Measurements from ENCODE around the gene RBM19.

RBM19 gene

DNA sequence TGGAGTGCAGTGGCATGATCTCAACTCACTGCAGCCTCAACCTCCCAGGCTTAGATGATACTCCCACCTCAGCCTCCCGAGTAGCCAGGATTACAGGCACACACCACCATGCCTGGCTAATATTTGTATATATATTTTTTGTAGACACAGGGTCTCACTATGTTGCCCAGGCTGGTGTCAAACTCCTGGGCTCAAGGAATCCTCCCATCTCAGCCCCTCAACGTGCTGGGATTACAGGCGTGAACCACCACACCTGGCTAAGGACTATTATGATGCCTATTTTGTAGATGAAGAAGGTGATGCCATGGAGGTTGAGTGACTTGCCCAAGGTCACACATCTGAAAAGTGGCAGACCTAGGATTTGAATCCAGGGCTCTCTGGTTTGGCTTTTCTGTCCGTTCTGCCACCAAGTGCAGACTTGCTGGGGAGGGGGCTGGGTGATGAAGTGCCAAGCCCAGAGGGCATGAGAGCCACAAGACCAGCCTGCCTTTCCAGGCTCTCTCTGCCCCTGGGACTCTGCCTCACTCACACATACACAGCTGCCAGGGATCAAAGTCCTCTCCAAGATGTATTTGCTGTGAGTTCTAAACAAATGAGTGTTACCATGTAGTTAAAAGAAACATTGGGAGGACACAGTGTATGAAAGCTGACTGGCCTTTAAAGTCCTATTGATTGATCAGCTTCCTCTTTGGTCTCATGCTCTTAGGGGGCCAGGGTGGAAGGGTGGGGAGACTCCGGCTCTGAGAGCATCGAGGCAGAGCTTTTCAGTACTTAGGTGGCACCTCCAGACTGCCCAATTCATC, 21.3 kb upstream of the RBM19 start:
- DNase-seq: no peak

DNA sequence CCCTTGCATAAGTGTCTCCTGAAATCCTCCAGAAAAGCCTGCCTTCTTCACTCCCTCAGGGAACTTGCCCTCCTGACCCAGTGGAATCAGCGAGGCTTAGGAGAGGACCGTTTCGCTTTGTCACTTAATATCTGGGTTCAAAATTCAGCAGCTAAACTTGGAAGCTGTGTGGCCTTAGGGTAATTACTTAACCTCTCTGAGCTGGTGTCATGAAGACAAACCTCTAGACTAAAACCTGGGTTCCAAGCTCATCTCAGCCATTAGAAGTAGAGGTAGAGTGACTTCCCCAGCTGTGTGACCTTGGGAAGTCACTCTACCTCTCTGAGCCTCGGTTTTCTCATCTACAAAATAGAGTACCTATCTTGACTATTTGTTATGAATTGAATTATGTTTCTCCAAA, 18.3 kb upstream of the RBM19 start:
- DNase-seq: no peak

- DNase-seq: no peak
Observed at GRCh38 chr12:113983777-113984448, 17.8 kb upstream of the RBM19 start.

- no peak for DNase-seq
Observed at GRCh38 chr12:113983265-113983664, 17.1 kb upstream of the RBM19 start.

- DNase-seq: no peak
Observed at GRCh38 chr12:113981876-113982275, 15.8 kb upstream of the RBM19 start.

DNA sequence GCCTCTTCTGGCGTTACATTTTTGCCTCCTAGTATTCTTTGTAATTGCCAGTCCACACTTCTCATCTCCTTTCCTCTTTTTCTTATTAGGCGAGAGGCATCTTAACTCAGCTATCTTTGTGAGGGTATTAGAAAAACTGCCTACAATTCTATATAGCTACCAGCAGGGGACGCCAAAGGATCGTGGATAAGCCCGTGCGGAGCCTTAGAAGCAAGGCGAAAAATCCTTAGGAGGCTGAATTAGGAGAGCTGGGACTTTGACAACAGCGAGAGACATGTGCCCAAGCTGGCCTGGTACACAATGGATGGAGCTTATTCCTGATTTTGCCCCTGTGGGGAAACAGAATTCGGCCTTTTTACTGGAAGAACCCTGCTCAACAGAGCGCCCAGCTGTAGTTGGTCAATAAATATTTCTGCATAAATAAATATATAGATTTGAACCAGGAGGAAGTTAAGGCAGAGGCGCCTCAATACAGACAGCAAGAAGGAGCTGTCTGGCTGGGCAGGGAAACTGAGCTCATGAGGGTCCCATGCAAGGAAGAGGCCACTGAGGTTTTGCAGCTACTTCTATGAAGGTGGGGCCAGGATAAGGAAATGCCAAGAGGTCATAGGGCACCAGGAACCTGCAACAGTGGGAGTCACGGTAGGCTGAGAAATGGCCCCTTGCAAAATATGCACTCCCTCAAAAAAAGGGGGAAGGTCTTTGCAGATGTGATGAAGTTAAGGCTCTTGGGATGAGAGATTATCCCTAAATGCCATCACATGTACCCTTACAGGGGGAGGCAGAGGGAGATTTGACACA, 14.6 kb upstream of the RBM19 start:
- DNase-seq: peak; percentile 19 to 20

DNA sequence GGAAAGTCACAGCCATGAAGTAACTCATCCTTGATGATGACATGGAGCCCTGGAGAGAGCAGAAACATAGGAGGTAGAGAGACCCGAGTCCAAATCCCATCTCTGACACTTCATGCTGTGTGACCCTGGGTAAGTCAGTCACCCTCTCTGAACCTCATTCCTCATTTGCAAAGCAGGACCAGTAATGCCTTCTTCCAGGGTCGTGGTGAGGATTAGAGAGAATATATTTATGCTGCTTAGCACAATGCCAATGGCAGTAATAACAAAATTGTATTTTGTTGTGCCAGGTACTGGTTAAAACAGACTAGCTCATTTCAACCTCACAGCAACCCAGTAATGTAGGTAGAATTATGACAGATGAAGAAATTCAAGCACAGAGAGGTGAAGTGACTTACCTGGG, 13.9 kb upstream of the RBM19 start:
- no peak for DNase-seq

- no peak for DNase-seq
Observed at GRCh38 chr12:113978080-113978479, 12.0 kb upstream of the RBM19 start.

DNA sequence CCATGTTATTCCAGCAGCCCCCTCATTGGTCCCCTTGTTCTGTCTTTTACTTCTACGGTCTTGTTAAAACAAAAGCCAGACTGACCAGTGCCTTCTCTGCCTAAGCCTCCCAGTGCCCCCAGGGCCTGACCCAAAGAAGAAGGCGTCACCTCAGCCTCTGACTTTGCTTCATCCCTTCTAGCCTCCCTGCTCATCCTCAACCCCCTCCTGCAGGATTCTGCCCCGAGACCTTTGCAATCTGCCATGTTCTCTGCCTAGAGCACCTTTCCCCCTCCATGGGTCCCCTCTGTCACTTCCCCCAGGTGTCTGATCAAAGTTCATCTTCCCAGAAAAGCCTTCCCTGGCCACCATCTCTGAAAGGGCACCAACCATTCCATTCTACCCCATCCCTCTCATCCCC, 7.9 kb upstream of the RBM19 start:
- DNase-seq: no peak

- DNase-seq: no peak
Observed at GRCh38 chr12:113973109-113973904, 7.2 kb upstream of the RBM19 start.

DNA sequence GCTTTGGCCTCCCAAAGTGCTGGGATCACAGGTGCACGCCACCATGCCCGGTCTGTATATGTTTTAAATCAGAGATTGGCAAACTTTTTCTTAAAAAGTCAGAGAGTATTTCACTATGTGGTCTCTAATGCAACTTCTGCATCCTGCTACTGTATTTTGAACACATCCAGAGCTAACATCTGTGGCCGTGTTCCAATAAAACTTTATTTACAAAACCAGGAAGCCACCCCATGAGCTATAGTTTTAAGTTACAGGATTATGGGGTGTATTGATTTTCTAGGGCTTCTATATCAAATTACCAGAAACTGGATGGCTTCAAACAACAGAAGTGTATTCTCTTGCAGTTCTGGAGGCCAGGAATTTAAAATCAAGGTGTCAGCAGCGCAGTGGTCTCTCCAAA, 5.3 kb upstream of the RBM19 start:
- DNase-seq: no peak

DNA sequence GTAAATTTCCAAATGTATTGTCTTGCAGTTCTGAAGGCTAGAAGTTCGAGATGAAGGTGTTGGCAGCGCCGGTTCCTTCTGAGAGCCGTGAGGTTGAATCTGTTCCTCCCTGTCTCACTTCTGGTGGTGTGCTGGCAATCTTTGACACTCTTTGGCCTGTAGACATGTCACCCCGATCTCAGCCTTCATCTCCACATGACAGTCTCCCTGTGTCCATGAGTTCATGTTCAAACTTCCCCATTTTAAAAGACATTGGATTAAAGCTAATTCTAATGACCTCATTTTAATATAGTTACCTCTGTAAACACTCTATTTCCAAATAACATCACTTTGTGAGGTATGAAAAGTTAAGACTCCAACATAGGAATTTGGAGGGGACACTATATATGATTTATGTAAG, 4.1 kb upstream of the RBM19 start:
- DNase-seq: no peak

DNA sequence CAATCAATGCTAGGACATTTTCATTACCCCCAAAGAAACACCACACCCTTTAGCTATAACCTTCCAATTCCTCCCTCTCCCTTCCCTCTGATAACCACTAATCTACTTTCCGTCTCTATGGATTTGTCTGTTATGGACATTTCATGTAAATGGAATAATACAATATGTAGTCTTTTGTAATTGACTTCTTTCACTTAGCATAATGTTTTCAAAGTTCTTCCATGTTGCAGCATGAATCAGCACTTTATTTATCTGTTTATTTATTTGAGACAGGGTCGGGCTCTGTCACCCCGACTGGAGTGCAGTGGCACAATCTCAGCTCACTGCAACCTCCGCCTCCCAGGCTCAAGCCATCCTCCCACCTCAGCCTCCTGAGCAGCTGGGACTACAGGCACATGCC, 1.2 kb upstream of the RBM19 start:
- DNase-seq: no peak

- no peak for DNase-seq
Observed at GRCh38 chr12:113962733-113963132, 3.4 kb downstream of the RBM19 start.

- peak in 1 of 2 donors; percentile 10 for DNase-seq
Observed at GRCh38 chr12:113961921-113962710, 4.0 kb downstream of the RBM19 start.

GRCh38 chr12:113960030-113960429, 6.1 kb downstream of the RBM19 start:
- no peak for DNase-seq

DNA sequence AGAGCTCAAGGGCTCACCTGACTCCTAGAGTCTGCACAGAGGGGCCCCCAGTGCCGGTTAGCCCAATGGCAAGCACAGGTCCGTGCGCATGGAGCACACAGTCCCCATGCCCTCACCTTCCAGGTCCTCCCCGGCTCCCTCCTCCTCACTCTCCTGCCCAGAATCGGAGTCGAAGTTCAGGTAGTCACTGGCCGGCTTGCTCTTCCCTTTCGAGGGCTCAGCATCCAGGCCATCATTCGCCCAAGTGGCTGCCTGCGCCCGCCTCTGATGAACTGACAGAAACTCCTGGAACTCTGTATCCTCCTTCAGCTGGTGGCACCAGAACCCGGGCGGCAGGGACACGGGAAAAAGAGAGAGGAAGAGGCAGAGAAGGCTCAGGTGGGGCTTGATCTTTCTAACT, 7.0 kb downstream of the RBM19 start:
- no peak for DNase-seq

DNA sequence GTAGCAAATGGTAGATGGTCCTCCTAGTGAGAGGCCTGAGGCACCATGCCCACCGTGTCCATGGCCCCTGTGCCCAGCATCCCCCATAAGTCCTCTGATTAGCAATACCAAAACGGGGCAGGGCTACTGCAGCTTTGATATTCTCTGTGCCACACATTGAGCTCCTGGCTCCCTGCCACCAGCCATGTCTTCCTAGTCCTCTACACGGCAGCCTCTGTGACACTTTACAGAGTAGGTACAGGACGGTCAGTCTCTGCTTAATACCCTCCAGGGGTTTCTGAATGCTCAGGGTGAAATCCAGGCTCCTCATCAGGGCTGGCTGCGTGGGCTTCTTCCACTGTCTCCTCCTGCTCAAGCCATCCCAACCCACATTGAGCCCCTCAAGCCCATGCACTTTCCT, 8.0 kb downstream of the RBM19 start:
- no peak for DNase-seq

DNA sequence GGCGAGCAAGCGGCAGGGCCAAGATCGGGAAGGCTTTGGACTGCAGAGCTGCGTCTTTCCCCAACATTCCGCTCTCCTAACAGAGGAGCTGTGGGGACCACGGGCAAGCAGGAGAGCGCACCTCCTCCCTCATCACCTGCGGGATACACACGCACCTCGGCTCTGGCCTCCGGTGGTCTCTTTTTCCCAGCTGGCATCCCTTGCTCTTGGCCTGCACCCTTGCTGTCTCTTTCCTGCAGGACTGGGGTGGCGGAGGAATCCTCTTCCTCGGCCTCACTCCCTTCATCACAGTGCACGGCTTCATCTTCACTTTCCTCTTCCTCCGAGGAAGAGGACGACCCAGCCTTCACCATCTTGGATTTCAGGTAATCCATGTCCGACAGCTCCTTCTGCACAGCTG, 8.5 kb downstream of the RBM19 start:
- no peak for DNase-seq

- DNase-seq: no peak
Observed at GRCh38 chr12:113955109-113955970, 10.8 kb downstream of the RBM19 start.

GRCh38 chr12:113954547-113954946, 11.6 kb downstream of the RBM19 start:
- DNase-seq: no peak
